ENCODE results near the gene DNMT3A.

DNA sequence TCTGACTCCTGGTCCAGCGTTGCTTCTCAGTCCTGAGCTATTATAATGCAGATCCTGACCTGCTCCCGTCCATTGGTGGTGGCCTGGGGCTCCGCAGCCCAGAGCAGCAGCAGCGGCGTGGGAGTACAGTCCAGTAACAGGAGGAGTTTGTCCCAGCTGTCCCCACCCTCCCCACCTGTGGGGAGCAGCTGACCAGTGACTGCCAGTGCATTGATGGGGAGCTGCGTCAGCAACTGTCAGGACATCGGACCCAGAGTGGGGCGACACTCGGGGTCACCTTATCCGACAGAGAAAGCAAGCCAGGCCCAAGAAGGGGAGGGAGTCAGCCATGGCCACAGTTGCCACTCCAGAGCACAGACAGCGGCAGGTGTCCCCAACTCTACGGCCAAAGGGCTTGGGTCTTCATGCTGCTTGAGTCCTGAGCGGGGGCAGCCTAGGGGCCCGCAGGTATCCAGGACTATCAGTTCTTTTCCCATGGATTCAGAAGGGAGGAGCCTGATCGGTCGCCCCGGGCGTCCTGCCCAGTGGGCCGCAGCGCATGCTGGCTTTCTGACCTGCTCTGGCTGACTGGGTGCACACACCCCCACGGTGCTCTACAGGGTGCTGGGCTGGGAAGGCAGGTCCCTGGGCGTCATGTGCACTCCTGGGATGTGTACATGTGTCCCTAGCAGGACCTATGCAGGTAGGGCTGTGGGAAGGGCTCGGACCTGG is 29.7 kb downstream of the DNMT3A start:
- TF ChIP-seq POLR2AphosphoS5 (IDR thresholded peaks at IDR 0.05; ENCODE audit: low read depth, low read length), result no peak
- TF ChIP-seq, protein P1, sequence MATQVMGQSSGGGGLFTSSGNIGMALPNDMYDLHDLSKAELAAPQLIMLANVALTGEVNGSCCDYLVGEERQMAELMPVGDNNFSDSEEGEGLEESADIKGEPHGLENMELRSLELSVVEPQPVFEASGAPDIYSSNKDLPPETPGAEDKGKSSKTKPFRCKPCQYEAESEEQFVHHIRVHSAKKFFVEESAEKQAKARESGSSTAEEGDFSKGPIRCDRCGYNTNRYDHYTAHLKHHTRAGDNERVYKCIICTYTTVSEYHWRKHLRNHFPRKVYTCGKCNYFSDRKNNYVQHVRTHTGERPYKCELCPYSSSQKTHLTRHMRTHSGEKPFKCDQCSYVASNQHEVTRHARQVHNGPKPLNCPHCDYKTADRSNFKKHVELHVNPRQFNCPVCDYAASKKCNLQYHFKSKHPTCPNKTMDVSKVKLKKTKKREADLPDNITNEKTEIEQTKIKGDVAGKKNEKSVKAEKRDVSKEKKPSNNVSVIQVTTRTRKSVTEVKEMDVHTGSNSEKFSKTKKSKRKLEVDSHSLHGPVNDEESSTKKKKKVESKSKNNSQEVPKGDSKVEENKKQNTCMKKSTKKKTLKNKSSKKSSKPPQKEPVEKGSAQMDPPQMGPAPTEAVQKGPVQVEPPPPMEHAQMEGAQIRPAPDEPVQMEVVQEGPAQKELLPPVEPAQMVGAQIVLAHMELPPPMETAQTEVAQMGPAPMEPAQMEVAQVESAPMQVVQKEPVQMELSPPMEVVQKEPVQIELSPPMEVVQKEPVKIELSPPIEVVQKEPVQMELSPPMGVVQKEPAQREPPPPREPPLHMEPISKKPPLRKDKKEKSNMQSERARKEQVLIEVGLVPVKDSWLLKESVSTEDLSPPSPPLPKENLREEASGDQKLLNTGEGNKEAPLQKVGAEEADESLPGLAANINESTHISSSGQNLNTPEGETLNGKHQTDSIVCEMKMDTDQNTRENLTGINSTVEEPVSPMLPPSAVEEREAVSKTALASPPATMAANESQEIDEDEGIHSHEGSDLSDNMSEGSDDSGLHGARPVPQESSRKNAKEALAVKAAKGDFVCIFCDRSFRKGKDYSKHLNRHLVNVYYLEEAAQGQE (IDR thresholded peaks at IDR 0.05; ENCODE audit: insufficient read depth in 1 of 2, low read depth in 2 of 2, low read length in 2 of 2), result no peak
